Measurements from ENCODE around the gene TBRG4. TPM values are rescaled to one million over a fixed set of nuclear protein-coding genes. Genes with fewer than 3 reads are reported as not detected.

Gene TBRG4
- total and polyA plus RNA-seq, 10 donors: 37.9 to 77.1 (median 57.9) TPM

GRCh38 chr7:45123913-45124710 lies 12.6 kb upstream of the TBRG4 start:
- Histone ChIP-seq H3K27me3 (replicated peaks in 1 of 7) (no peaks in the 10 kb centered on the region), H3K27ac (peak overlapping the region in 2 of 8 donors; percentile 40 to 59), H3K4me1 (peaks cover 4 to 17% (median 9%) of the 10 kb centered on the region in 6 donors), H3K4me3 (no peak overlapping the region), H3K36me3 (no peaks in the 10 kb centered on the region), H3K9me3 (peaks cover 0 to 5% (median 0%) of the 10 kb centered on the region in 8 donors)
- no peak for TF ChIP-seq POLR2A (IDR thresholded peaks at IDR 0.05)
- WGBS, 5 donors: 69 to 88% (median 84%) methylated on average over 8 to 12 of the region's 12 CpGs
- intact Hi-C loops (cut with DNase I; ENCODE audit: low total_unique reads): no loop called here
- DNase-seq: peak; percentile 70

GRCh38 chr7:45122975-45123860 lies 11.7 kb upstream of the TBRG4 start:
- intact Hi-C loops (cut with DNase I; ENCODE audit: low total_unique reads): no loop called here
- H3K4me1 ChIP-seq: peaks cover 4 to 17% (median 9%) of the 10 kb centered on the region in 6 donors
- 71 to 81% (median 76%) methylated on average over 13 to 16 of the region's 16 CpGs for WGBS, 5 donors
- no peaks in the 10 kb centered on the region for H3K27me3 ChIP-seq (replicated peaks in 1 of 7)
- H3K4me3 ChIP-seq: no peak overlapping the region
- peaks cover 0 to 5% (median 0%) of the 10 kb centered on the region in 8 donors for H3K9me3 ChIP-seq
- H3K36me3 ChIP-seq: no peaks in the 10 kb centered on the region
- peak; percentile 67 for DNase-seq
- TF ChIP-seq POLR2A (IDR thresholded peaks at IDR 0.05) (no peak), POLR2AphosphoS5 (IDR thresholded peaks at IDR 0.05) (peak in 1 of 3 donors; percentile 13)
- H3K27ac ChIP-seq: peak overlapping the region in 3 of 8 donors; percentile 24 to 59 (median 40)

DNA sequence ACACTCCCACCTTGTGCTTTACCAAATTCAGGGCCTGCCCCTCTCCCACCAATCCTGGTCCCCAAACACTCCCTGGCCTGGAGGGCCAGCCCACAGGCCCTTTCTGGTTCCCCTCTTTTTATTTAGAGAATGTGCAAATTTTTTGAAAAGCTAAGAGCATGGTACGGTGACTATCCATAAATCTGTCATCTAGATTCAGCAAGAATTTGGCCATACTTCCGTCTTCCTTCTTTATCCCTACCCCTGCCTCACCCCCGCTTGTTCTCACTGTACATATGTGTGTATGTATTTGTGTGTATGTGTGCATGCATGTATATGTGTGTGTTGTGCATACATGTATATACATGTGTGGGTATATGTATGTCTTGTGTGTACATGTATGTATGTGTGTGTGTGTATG lies 8.1 kb upstream of the TBRG4 start:
- H3K9me3 ChIP-seq: peaks cover 0 to 5% (median 0%) of the 10 kb centered on the region in 8 donors
- no peak for TF ChIP-seq POLR2A (IDR thresholded peaks at IDR 0.05)
- no peak for TF ChIP-seq POLR2AphosphoS5 (IDR thresholded peaks at IDR 0.05)
- TF ChIP-seq, protein P1, sequence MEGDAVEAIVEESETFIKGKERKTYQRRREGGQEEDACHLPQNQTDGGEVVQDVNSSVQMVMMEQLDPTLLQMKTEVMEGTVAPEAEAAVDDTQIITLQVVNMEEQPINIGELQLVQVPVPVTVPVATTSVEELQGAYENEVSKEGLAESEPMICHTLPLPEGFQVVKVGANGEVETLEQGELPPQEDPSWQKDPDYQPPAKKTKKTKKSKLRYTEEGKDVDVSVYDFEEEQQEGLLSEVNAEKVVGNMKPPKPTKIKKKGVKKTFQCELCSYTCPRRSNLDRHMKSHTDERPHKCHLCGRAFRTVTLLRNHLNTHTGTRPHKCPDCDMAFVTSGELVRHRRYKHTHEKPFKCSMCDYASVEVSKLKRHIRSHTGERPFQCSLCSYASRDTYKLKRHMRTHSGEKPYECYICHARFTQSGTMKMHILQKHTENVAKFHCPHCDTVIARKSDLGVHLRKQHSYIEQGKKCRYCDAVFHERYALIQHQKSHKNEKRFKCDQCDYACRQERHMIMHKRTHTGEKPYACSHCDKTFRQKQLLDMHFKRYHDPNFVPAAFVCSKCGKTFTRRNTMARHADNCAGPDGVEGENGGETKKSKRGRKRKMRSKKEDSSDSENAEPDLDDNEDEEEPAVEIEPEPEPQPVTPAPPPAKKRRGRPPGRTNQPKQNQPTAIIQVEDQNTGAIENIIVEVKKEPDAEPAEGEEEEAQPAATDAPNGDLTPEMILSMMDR (IDR thresholded peaks at IDR 0.05 in 8 of 11, conservative IDR thresholded peaks at IDR 0.05 in 3 of 11): no peak
- H3K27ac ChIP-seq: no peak overlapping the region
- H3K4me1 ChIP-seq: peaks cover 4 to 17% (median 9%) of the 10 kb centered on the region in 6 donors
- intact Hi-C loops (cut with DNase I; ENCODE audit: low total_unique reads): loop anchor here (10.0 kb wide), 1 partner anchor 115 kb away; the partner anchor contains the start of gene CCM2
- DNase-seq: no peak
- H3K27me3 ChIP-seq (replicated peaks in 1 of 7): no peaks in the 10 kb centered on the region
- no peaks in the 10 kb centered on the region for H3K36me3 ChIP-seq
- 90 to 97% (median 92%) methylated on average over 3 of the region's 3 CpGs for WGBS, 5 donors
- H3K4me3 ChIP-seq: no peak overlapping the region

DNA sequence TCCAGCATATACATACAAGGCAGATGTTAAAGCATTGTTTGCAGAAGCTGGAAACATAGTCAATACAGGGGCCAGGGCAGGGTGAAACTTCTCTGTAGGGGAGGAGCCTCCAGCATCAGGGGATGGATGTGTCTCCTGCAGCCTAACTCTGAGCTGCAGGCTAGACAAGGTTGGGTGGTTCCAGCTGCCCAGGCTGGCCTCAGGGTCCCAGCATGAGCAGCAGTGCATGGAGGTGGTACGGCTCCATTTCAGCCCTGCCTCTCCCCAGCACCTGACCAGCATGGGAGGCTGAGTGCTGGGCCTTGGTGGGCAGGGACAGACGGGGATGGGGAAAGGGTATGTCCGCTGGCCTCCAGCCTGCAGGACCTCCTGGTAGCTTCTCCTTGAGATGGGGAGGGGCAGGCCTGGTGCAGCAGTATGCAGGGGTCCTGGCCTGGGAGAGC lies 7.4 kb upstream of the TBRG4 start:
- intact Hi-C loops (cut with DNase I; ENCODE audit: low total_unique reads): loop anchor here (10.0 kb wide), 1 partner anchor 114 kb away; the partner anchor contains the start of gene CCM2

More for the DNA sequence above, 7.4 kb upstream of the TBRG4 start:
- no peak for TF ChIP-seq POLR2A (IDR thresholded peaks at IDR 0.05)
- no peak for TF ChIP-seq POLR2AphosphoS5 (IDR thresholded peaks at IDR 0.05)
- TF ChIP-seq, protein P1 (IDR thresholded peaks at IDR 0.05 in 8 of 11, conservative IDR thresholded peaks at IDR 0.05 in 3 of 11): no peak
- Histone ChIP-seq H3K4me1 (peaks cover 4 to 16% (median 9%) of the 10 kb centered on the region in 6 donors), H3K27ac (no peak overlapping the region), H3K36me3 (no peaks in the 10 kb centered on the region), H3K4me3 (no peak overlapping the region), H3K27me3 (replicated peaks in 1 of 7) (no peaks in the 10 kb centered on the region), H3K9me3 (peaks cover 0 to 5% (median 0%) of the 10 kb centered on the region in 8 donors)
- DNase-seq: no peak
- 67 to 92% (median 82%) methylated on average over 1 to 3 of the region's 3 CpGs for WGBS, 5 donors

All from spleen (tissue), 11 donors.